GM12878 (cell line): Measurements from ENCODE around the gene CUTC. TPM values are rescaled to one million over a fixed set of nuclear protein-coding genes. Genes with fewer than 3 reads are reported as not detected.

ENCODE experiments used
- ATAC-seq: fragments of 200-7000 bp; cut with Tn5 transposase; 3 replicates; pipeline ENCODE4 v1.9.1; 2020; ENCODE audit warnings: mild to moderate bottlenecking, moderate library complexity
- BruUV-seq: library from RNA; stranded (reverse); fragments of 400-500 nt; replicated peaks from 2 replicates; lab custom pipeline; 2021; lab: Mats Ljungman, UMichigan
- CTCF ChIA-PET: fragments of 300-600 bp; sonication (Branson Sonifier 250); formaldehyde crosslinking; extraction: SDS; loops from one replicate; lab custom pipeline; 2021; ENCODE audit warnings: inconsistent platforms; lab: Yijun Ruan, JAX
- POLR2A ChIA-PET: fragments of 350-600 bp; formaldehyde crosslinking; extraction: SDS; loops from one replicate; lab custom pipeline; 2021; ENCODE audit warnings: inconsistent platforms; lab: Charles Lee
- RAD21 ChIA-PET: fragments of 300-600 bp; sonication (Branson Sonifier 250); formaldehyde crosslinking; loops from one replicate; lab custom pipeline; 2023; ENCODE audit warnings: antibody characterized with exemption; ENCODE audit not compliant: unreplicated experiment; lab: Charles Lee
- SMC1A ChIA-PET: fragments of 300-600 bp; sonication (Branson Sonifier 250); formaldehyde crosslinking; loops from one replicate; lab custom pipeline; 2023; ENCODE audit not compliant: unreplicated experiment, uncharacterized antibody; lab: Charles Lee
- DNase-seq: peaks from one replicate; pipeline ENCODE4 v3.0.0-alpha.2; 2011; ENCODE audit warnings: low read depth, low spot score
- FAIRE-seq: peaks from 3 replicates; lab custom pipeline; 2011; peaks lifted over from hg19 to GRCh38; lab: Jason Lieb, UNC
- H2AFZ ChIP-seq: 2 replicates; pipeline ENCODE4 v1.6.0; 2011; ENCODE audit warnings: low read depth, low read length, control low read depth; ENCODE audit not compliant: control insufficient read depth
- H3K27ac ChIP-seq: 2 replicates; pipeline ENCODE4 v1.5.1; 2011; ENCODE audit warnings: control low read depth; ENCODE audit not compliant: control insufficient read depth, insufficient read depth
- H3K27me3 ChIP-seq, 2 experiments: replicated peaks in 1 of 2; 2 replicates each; pipeline versions ENCODE4 v1.6.0 to v1.6.1; 2011; ENCODE audit warnings: low read length in 1 of 2; ENCODE audit not compliant: control insufficient read depth in 2 of 2, insufficient read depth in 2 of 2
- H3K36me3 ChIP-seq, 2 experiments: 2 replicates each; pipeline ENCODE4 v1.5.1; 2011; ENCODE audit warnings: low read length in 1 of 2; ENCODE audit not compliant: control insufficient read depth in 2 of 2, insufficient read depth in 2 of 2
- H3K4me1 ChIP-seq: 2 replicates; pipeline ENCODE4 v1.6.1; 2011; ENCODE audit warnings: mild to moderate bottlenecking, low read length, moderate library complexity, mixed read lengths; ENCODE audit not compliant: control insufficient read depth, insufficient read depth
- H3K4me2 ChIP-seq: 2 replicates; pipeline ENCODE4 v1.6.0; 2011; ENCODE audit warnings: control low read depth; ENCODE audit not compliant: control insufficient read depth, insufficient read depth
- H3K4me3 ChIP-seq: fragments of 200-600 bp; sonication (generic); 2 replicates; pipeline ENCODE4 v1.5.1; 2016
- H3K79me2 ChIP-seq: 2 replicates; pipeline ENCODE4 v1.6.0; 2011; ENCODE audit warnings: low read length; ENCODE audit not compliant: control insufficient read depth, insufficient read depth
- H3K9ac ChIP-seq: 2 replicates; pipeline ENCODE4 v1.8.0; 2011; ENCODE audit warnings: low read length, control low read depth, mixed read lengths; ENCODE audit not compliant: control insufficient read depth, insufficient read depth
- H3K9me3 ChIP-seq: replicated peaks from 3 replicates; pipeline ENCODE4 v1.5.1; 2011; ENCODE audit warnings: mild to moderate bottlenecking, low read length; ENCODE audit not compliant: control insufficient read depth, insufficient read depth
- H4K20me1 ChIP-seq: 2 replicates; pipeline ENCODE4 v1.6.0; 2011; ENCODE audit not compliant: control insufficient read depth, insufficient read depth
- ATF7 ChIP-seq: fragments of 450-650 bp; IDR thresholded peaks from 2 replicates; pipeline ENCODE4 v1.6.1; 2016; ENCODE audit warnings: low read depth, mild to moderate bottlenecking
- BRCA1 ChIP-seq: IDR thresholded peaks from 2 replicates; pipeline ENCODE4 v1.6.1; 2011; ENCODE audit warnings: low read depth, low read length, improper control_type of control experiment
- CBFB ChIP-seq: IDR thresholded peaks from 2 replicates; pipeline ENCODE4 v1.6.1; 2016; ENCODE audit warnings: antibody characterized with exemption, low read depth
- CREB1 ChIP-seq: IDR thresholded peaks from 2 replicates; pipeline ENCODE4 v1.6.1; 2012; ENCODE audit warnings: low read depth, mild to moderate bottlenecking, inconsistent platforms
- JUNB ChIP-seq: IDR thresholded peaks from 2 replicates; pipeline ENCODE4 v1.6.1; 2016; ENCODE audit warnings: antibody characterized with exemption, mild to moderate bottlenecking
- MYB ChIP-seq: fragments of 150-350 bp; IDR thresholded peaks from 2 replicates; pipeline ENCODE4 v1.6.1; 2014; ENCODE audit warnings: mild to moderate bottlenecking, low read depth, low read length, borderline replicate concordance
- SUPT20H ChIP-seq: IDR thresholded peaks from 2 replicates; pipeline ENCODE4 v1.6.1; 2011; ENCODE audit warnings: low read depth, mild to moderate bottlenecking, low read length, moderate library complexity, borderline replicate concordance; ENCODE audit not compliant: control insufficient read depth
- WGBS: methylation state at CpG from one replicate; pipeline ENCODE4 v1.1.6; 2016; ENCODE audit warnings: low lambda C conversion rate; ENCODE audit not compliant: insufficient replicate concordance, insufficient coverage; ENCODE audit errors: missing lambda C conversion rate; 5-methylcytosine and 5-hydroxymethylcytosine counted together
- in situ Hi-C: fragments of 300-500 bp; cut with MboI; formaldehyde crosslinking; loops from 9 replicates; pipeline ENCODE4 v1.14.3; 2018; ENCODE audit warnings: mixed read lengths
- intact Hi-C: fragments of 100-400 bp; cut with micrococcal nuclease; formaldehyde crosslinking; loops from one replicate; pipeline ENCODE4 v1.14.2; 2022; ENCODE audit not compliant: unreplicated experiment
- polyA plus RNA-seq, 11 experiments: library from polyadenylated mRNA; depleted of rRNA in 4 of 11; unstranded in 6 of 11; stranded (reverse) in 5 of 11; fragments of >200 nt; fragmentation: Nextera tagmentation in 4 of 11; fragmentation: Illumina TruSeq in 1 of 11; extraction: Ambion mirVana in 4 of 11; extraction: Trizol in 1 of 11; gene quantifications; 1 replicate in 1 of 11; 2 replicates in 10 of 11; pipeline versions ENCODE4 v1.2.1 to v1.2.3, GENCODE V29; 2011 to 2016; ENCODE audit warnings: inconsistent platforms in 2 of 11, missing spikeins in 2 of 11, low read depth in 1 of 11
- total RNA-seq, 4 experiments: library from RNA; depleted of rRNA in 3 of 4; stranded (reverse); fragments of >200 nt in 3 of 4; fragmentation: Illumina TruSeq in 1 of 4; extraction: Trizol in 1 of 4; gene quantifications; 2 replicates each; pipeline versions ENCODE4 v1.2.1 to v1.2.3, GENCODE V29; 2013 to 2021

The CUTC gene
- total and polyA plus RNA-seq, 10 of the 15 experiments (the other 5 are each of a cell fraction or from before 2014, with no cell fraction given): 23.8 to 71.7 (median 40.8) TPM

- TF ChIP-seq SUPT20H: no peak
- no peak for TF ChIP-seq ATF7
- no peak for TF ChIP-seq CBFB
- TF ChIP-seq BRCA1: no peak
- TF ChIP-seq CREB1: no peak
Measured at GRCh38 chr10:99742254-99742653, 10.2 kb downstream of the CUTC start (continued).

- CTCF ChIA-PET: interaction anchor here (0.5 to 1.3 kb wide), 4 partner anchors 9 to 263 kb away, joined by 3 to 5 read pairs (median 4); partner anchors contain the start of genes COX15 and CUTC
- DNase-seq (no peak), ATAC-seq (no peak), FAIRE-seq (no peak)
- Histone ChIP-seq H3K9me3 (peaks cover 5% of the 10 kb centered on the region), H4K20me1 (no peaks in the 10 kb centered on the region), H3K27ac (no peak overlapping the region), H3K27me3 (no peaks in the 10 kb centered on the region), H3K79me2 (no peaks in the 10 kb centered on the region), H3K36me3 (peaks cover 4 to 35% of the 10 kb centered on the region in 2 experiments), H3K4me3 (no peak overlapping the region), H2AFZ (no peak overlapping the region), H3K9ac (no peak overlapping the region), H3K4me1 (no peaks in the 10 kb centered on the region), H3K4me2 (no peak overlapping the region)
- SMC1A ChIA-PET: interaction anchor here (0.7 to 2.0 kb wide), 6 partner anchors 9 to 307 kb away, joined by 3 to 11 read pairs (median 4); partner anchors contain the start of genes COX15 and CUTC
- intact Hi-C loops (no loop called here), in situ Hi-C loops (no loop called here)
- POLR2A ChIA-PET: interaction anchor here (0.6 to 2.4 kb wide), 2 partner anchors 10 to 19 kb away, joined by 3 to 9 read pairs; partner anchors contain the start of genes COX15 and CUTC
- RAD21 ChIA-PET: no interaction called here
- no TSS peak for BruUV-seq
- WGBS: 21% methylated on average over 2 of the region's 2 CpGs
- TF ChIP-seq MYB: no peak
- peak; percentile 41 for TF ChIP-seq JUNB
Measured at GRCh38 chr10:99742701-99743100, 10.7 kb downstream of the CUTC start.
